K562 (cell line): Measurements from ENCODE around the gene NRTN. TPM values are rescaled to one million over a fixed set of nuclear protein-coding genes. Genes with fewer than 3 reads are reported as not detected.

Experiments
- ATF7 ChIP-seq: fragments of 450-650 bp; IDR thresholded peaks from 2 replicates; pipeline ENCODE4 v1.7.1; 2014; ENCODE audit warnings: mild to moderate bottlenecking, moderate library complexity
- CBFA2T3 ChIP-seq: fragments of 450-650 bp; IDR thresholded peaks from 2 replicates; pipeline ENCODE4 v1.6.1; 2017
- HBP1 ChIP-seq: fragments of 450-650 bp; formaldehyde crosslinking; IDR thresholded peaks from 2 replicates; pipeline ENCODE4 v1.4.0; 2022; ENCODE audit warnings: missing genetic modification characterization
- MCM5 ChIP-seq: fragments of 450-650 bp; IDR thresholded peaks from 2 replicates; pipeline ENCODE4 v1.6.1; 2016; ENCODE audit warnings: low read depth
- NCOA6 ChIP-seq: fragments of 450-650 bp; IDR thresholded peaks from 2 replicates; pipeline ENCODE4 v1.6.1; 2017; ENCODE audit warnings: mild to moderate bottlenecking
- NONO ChIP-seq, 2 experiments: fragments of 200-400 bp in 1 of 2; fragments of 450-650 bp in 1 of 2; formaldehyde crosslinking in 1 of 2; IDR thresholded peaks; 2 replicates each; pipeline ENCODE4 v1.6.1; 2017; ENCODE audit warnings: low read depth in 2 of 2, mild to moderate bottlenecking in 2 of 2, moderate library complexity in 2 of 2, low read length in 1 of 2
- PRPF4 ChIP-seq: fragments of 200-400 bp; formaldehyde crosslinking; IDR thresholded peaks from one replicate; pipeline ENCODE4 v1.6.1; 2017; ENCODE audit warnings: low read length, low read depth, mild to moderate bottlenecking; ENCODE audit not compliant: insufficient read depth, poor library complexity, severe bottlenecking
- SAFB ChIP-seq: fragments of 200-400 bp; formaldehyde crosslinking; IDR thresholded peaks from 2 replicates; pipeline ENCODE4 v1.6.1; 2017; ENCODE audit warnings: low read depth, low read length, borderline replicate concordance
- SMARCB1 ChIP-seq: IDR thresholded peaks from 2 replicates; pipeline ENCODE4 v1.6.1; 2011; ENCODE audit warnings: improper control_type of control experiment, low read depth; ENCODE audit not compliant: insufficient read length
- SMC3 ChIP-seq: conservative IDR thresholded peaks from 2 replicates; pipeline ENCODE4 v1.6.1; 2011; ENCODE audit warnings: low read depth, low read length, improper control_type of control experiment; ENCODE audit not compliant: insufficient read depth
- SRF ChIP-seq, 2 experiments: fragments of 250-450, 450-650 bp in 1 of 2; sonication (Bioruptor Pico) in 1 of 2; sonication (generic) in 1 of 2; formaldehyde crosslinking; IDR thresholded peaks; 2 replicates each; pipeline versions ENCODE4 v1.5.0 to v1.5.1; 2020 to 2022; ENCODE audit warnings: mild to moderate bottlenecking in 1 of 2, missing genetic modification reagents in 1 of 2
- STAT5A ChIP-seq: IDR thresholded peaks from 2 replicates; pipeline ENCODE4 v1.6.1; 2012; ENCODE audit warnings: low read length, inconsistent platforms, borderline replicate concordance
- TAL1 ChIP-seq: fragments of 450-650 bp; IDR thresholded peaks from 2 replicates; pipeline ENCODE4 v1.6.1; 2016; ENCODE audit warnings: mild to moderate bottlenecking
- TBL1XR1 ChIP-seq, 2 experiments: IDR thresholded peaks; 2 replicates each; pipeline ENCODE4 v1.6.1; 2012; ENCODE audit warnings: improper control_type of control experiment in 2 of 2, low read length in 2 of 2, mild to moderate bottlenecking in 1 of 2
- TCF3 ChIP-seq: sonication (generic); formaldehyde crosslinking; IDR thresholded peaks from 2 replicates; pipeline ENCODE4 v1.4.0; 2020; ENCODE audit warnings: mild to moderate bottlenecking, missing genetic modification reagents
- U2AF2 ChIP-seq: fragments of 200-400 bp; formaldehyde crosslinking; optimal IDR thresholded peaks from 2 replicates; pipeline ENCODE3; 2017; ENCODE audit warnings: low read depth, mild to moderate bottlenecking, low read length
- ZFX ChIP-seq: sonication (generic); formaldehyde crosslinking; IDR thresholded peaks from 2 replicates; pipeline ENCODE4 v1.8.0; 2022; ENCODE audit warnings: mild to moderate bottlenecking, missing genetic modification reagents, moderate library complexity
- ZNF253 ChIP-seq: fragments of 250-450 bp; sonication (Bioruptor Pico); conservative IDR thresholded peaks from 2 replicates; pipeline ENCODE4 v1.6.1; 2021; ENCODE audit warnings: mild to moderate bottlenecking
- ZNF324 ChIP-seq: fragments of 250-450 bp; sonication (Bioruptor Pico); IDR thresholded peaks from 2 replicates; pipeline ENCODE4 v1.4.0; 2020; ENCODE audit warnings: mild to moderate bottlenecking
- ZNF347 ChIP-seq: fragments of 450-650 bp; formaldehyde crosslinking; IDR thresholded peaks from 2 replicates; pipeline ENCODE4 v1.4.0; 2020; ENCODE audit warnings: low read depth, mild to moderate bottlenecking, moderate library complexity
- ZNF75A ChIP-seq: fragments of 450-650 bp; formaldehyde crosslinking; IDR thresholded peaks from 2 replicates; pipeline ENCODE4 v1.4.0; 2020; ENCODE audit warnings: mild to moderate bottlenecking
- polyA plus RNA-seq, 8 experiments: library from polyadenylated mRNA; depleted of rRNA in 4 of 8; stranded (reverse) in 5 of 8; unstranded in 3 of 8; fragments of >200 nt; fragmentation: Nextera tagmentation in 2 of 8; fragmentation: Illumina TruSeq in 1 of 8; extraction: Ambion mirVana in 2 of 8; extraction: Trizol in 1 of 8; gene quantifications; 2 replicates each; pipeline versions ENCODE4 v1.2.1 to v1.2.3, GENCODE V29; 2011 to 2014; ENCODE audit warnings: inconsistent platforms in 1 of 8, missing spikeins in 1 of 8
- total RNA-seq, 7 experiments: library from RNA; depleted of rRNA in 6 of 7; stranded (reverse); fragments of >200 nt in 6 of 7; fragmentation: Illumina TruSeq in 2 of 7; extraction: Trizol in 2 of 7; gene quantifications; 2 replicates each; pipeline versions ENCODE4 v1.2.1 to v1.2.3, GENCODE V29; 2011 to 2021; ENCODE audit warnings: low replicate concordance in 1 of 7
- TF ChIP-seq, protein P1 (sequence below): fragments of 200-800 bp; sonication (Bioruptor generic); IDR thresholded peaks from 2 replicates; pipeline ENCODE4 v1.6.1; 2016; ENCODE audit warnings: missing genetic modification characterization, missing compliant biosample characterization

Gene NRTN
- total and polyA plus RNA-seq, 9 of the 15 experiments (the other 6 are each of a cell fraction or from before 2014, with no cell fraction given) = 0.62 to 8.1 (median 1.6) TPM; not detected in 2

- TF ChIP-seq, protein P1, sequence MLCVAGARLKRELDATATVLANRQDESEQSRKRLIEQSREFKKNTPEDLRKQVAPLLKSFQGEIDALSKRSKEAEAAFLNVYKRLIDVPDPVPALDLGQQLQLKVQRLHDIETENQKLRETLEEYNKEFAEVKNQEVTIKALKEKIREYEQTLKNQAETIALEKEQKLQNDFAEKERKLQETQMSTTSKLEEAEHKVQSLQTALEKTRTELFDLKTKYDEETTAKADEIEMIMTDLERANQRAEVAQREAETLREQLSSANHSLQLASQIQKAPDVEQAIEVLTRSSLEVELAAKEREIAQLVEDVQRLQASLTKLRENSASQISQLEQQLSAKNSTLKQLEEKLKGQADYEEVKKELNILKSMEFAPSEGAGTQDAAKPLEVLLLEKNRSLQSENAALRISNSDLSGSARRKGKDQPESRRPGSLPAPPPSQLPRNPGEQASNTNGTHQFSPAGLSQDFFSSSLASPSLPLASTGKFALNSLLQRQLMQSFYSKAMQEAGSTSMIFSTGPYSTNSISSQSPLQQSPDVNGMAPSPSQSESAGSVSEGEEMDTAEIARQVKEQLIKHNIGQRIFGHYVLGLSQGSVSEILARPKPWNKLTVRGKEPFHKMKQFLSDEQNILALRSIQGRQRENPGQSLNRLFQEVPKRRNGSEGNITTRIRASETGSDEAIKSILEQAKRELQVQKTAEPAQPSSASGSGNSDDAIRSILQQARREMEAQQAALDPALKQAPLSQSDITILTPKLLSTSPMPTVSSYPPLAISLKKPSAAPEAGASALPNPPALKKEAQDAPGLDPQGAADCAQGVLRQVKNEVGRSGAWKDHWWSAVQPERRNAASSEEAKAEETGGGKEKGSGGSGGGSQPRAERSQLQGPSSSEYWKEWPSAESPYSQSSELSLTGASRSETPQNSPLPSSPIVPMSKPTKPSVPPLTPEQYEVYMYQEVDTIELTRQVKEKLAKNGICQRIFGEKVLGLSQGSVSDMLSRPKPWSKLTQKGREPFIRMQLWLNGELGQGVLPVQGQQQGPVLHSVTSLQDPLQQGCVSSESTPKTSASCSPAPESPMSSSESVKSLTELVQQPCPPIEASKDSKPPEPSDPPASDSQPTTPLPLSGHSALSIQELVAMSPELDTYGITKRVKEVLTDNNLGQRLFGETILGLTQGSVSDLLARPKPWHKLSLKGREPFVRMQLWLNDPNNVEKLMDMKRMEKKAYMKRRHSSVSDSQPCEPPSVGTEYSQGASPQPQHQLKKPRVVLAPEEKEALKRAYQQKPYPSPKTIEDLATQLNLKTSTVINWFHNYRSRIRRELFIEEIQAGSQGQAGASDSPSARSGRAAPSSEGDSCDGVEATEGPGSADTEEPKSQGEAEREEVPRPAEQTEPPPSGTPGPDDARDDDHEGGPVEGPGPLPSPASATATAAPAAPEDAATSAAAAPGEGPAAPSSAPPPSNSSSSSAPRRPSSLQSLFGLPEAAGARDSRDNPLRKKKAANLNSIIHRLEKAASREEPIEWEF (CRISPR knock-in tag) = no peak; the same call in 1 of the 2 replicates
- TF ChIP-seq ZNF347 (CRISPR knock-in tag) = no peak
- TF ChIP-seq TAL1 = no peak
- no peak for TF ChIP-seq SAFB
- TF ChIP-seq U2AF2 = no peak
- TF ChIP-seq ZNF253 (CRISPR knock-in tag) = no peak
- peak in 1 of 2 experiments; percentile 50; a peak in 1 of 4 replicates for TF ChIP-seq SRF (CRISPR knock-in tag; IDR thresholded peaks at IDR 0.05)
- no peak for TF ChIP-seq SMARCB1
- peak in 1 of 2 experiments; percentile 70; a peak in 2 of 4 replicates for TF ChIP-seq TBL1XR1 (IDR thresholded peaks at IDR 0.05; ENCODE audit: low read length in 2 of 2)
- TF ChIP-seq NONO (IDR thresholded peaks at IDR 0.05; ENCODE audit: low read depth in 2 of 2, low read length in 1 of 2) = no peak
- TF ChIP-seq ZNF75A = no peak; the same call in 1 of the 2 replicates
- TF ChIP-seq CBFA2T3 = no peak
- peak; percentile 98 for TF ChIP-seq ATF7
- no peak for TF ChIP-seq STAT5A
- peak; percentile 94 for TF ChIP-seq ZFX (CRISPR knock-in tag)
- peak; percentile 55 for TF ChIP-seq PRPF4
- TF ChIP-seq ZNF324 (CRISPR knock-in tag) = 0 out of 2 replicates have a peak, but pooled peaks have one; percentile 33
- no peak for TF ChIP-seq MCM5
- TF ChIP-seq HBP1 (CRISPR knock-in tag) = peak; percentile 79; the same call in 1 of the 2 replicates
- no peak for TF ChIP-seq NCOA6
- peak; percentile 33; the same call in 1 of the 2 replicates for TF ChIP-seq TCF3 (CRISPR knock-in tag)
- TF ChIP-seq SMC3 = no peak
These were observed 14.0 kb upstream of the NRTN start, which contains the start of gene DUS3L (continued) for GRCh38 chr19:5790559-5791520.
